Measurements from ENCODE around the gene MLLT10. TPM values are rescaled to one million over a fixed set of nuclear protein-coding genes. Genes with fewer than 3 reads are reported as not detected.

Gene MLLT10
- total RNA-seq, 1 donor from 2014 or later: 53.3 TPM

DNA sequence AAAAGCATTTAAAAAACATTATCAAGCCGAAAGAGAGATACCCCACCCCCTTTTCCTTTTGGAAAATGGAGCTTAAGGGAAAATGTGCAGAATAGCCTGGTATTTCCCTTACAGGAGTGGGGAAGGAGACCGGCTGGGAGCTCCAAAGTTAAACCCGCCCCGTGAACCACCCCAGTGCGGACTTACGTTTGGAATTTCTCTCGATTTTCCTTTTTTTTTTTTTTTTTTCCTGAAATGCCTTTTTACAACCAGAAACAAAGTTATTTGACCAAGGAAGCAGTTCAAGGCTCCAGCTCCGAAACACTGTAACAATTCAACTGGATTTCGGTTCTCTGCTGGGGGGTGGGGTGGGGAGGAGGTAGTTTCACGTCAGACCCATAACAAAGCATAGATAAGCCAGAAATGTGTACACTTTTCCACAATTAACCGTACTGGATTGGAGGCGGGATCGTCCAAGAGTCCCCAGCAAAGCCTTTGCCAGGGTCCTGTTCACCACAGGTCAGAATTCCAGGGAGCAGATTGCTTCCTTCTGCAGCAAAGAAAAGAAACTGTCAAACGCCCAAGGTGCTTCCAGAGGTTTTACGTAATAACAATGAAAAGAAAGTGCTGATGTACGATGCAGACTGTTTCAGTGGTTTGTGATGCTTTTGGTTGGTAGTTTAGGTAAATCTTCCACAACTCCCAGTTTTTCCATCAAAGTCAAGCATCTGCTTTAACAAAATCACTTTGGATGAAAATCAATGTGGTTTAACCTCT, 15.2 kb upstream of the MLLT10 start:
- Histone ChIP-seq H3K4me1 (peaks cover 49% of the 10 kb centered on the region), H3K36me3 (no peaks in the 10 kb centered on the region), H3K4me3 (peak overlapping the region; percentile 57 to 76), H3K9me3 (no peaks in the 10 kb centered on the region), H3K27me3 (no peaks in the 10 kb centered on the region), H3K27ac (peak overlapping the region; percentile 91)
- DNase-seq (ENCODE audit: extremely low spot score in 2 of 2): no peak
- TF ChIP-seq POLR2AphosphoS5 (IDR thresholded peaks at IDR 0.05; ENCODE audit: insufficient read depth in 1 of 2, low read depth in 1 of 2): no peak
- no peak for TF ChIP-seq POLR2A (IDR thresholded peaks at IDR 0.05)
- TF ChIP-seq, protein P1, sequence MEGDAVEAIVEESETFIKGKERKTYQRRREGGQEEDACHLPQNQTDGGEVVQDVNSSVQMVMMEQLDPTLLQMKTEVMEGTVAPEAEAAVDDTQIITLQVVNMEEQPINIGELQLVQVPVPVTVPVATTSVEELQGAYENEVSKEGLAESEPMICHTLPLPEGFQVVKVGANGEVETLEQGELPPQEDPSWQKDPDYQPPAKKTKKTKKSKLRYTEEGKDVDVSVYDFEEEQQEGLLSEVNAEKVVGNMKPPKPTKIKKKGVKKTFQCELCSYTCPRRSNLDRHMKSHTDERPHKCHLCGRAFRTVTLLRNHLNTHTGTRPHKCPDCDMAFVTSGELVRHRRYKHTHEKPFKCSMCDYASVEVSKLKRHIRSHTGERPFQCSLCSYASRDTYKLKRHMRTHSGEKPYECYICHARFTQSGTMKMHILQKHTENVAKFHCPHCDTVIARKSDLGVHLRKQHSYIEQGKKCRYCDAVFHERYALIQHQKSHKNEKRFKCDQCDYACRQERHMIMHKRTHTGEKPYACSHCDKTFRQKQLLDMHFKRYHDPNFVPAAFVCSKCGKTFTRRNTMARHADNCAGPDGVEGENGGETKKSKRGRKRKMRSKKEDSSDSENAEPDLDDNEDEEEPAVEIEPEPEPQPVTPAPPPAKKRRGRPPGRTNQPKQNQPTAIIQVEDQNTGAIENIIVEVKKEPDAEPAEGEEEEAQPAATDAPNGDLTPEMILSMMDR (IDR thresholded peaks at IDR 0.05): no peak
- intact Hi-C loops (cut with DNase I): loop anchor here (1.0 to 5.0 kb wide), 3 partner anchors 10 to 808 kb away; no protein-coding TSS in a partner anchor

DNA sequence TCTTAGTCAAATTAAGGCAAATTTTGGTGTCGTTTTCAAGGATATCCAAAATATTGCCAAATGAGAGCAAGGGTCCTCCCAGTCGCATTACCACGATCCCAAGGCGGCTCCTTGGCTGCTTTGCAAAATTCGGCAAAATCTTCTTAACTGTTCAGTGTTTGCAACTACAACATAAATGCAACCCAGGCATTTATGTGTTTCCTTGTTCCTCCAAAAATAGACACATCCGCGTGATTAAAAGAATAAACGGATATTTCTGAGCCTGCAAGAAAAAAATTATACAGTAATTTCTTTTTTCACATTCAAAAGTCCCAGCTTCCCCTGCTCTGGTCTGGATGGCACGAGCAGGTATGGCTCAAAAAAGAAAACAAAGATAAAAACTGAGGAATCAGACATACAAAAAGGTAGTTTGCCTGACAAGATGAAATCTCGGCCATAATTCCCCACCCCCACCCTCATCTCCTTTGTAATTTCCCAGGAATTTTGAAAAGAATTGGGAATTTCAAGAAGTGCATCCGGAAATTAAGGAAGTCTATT, 14.6 kb upstream of the MLLT10 start:
- TF ChIP-seq, protein P1 (IDR thresholded peaks at IDR 0.05): no peak
- TF ChIP-seq POLR2A (IDR thresholded peaks at IDR 0.05): no peak
- TF ChIP-seq POLR2AphosphoS5 (IDR thresholded peaks at IDR 0.05; ENCODE audit: insufficient read depth in 1 of 2, low read depth in 1 of 2): no peak
- Histone ChIP-seq H3K4me3 (peak overlapping the region; percentile 57 to 76), H3K9me3 (no peaks in the 10 kb centered on the region), H3K4me1 (peaks cover 56% of the 10 kb centered on the region), H3K36me3 (no peaks in the 10 kb centered on the region), H3K27ac (peak overlapping the region; percentile 91), H3K27me3 (no peaks in the 10 kb centered on the region)
- no peak for DNase-seq (ENCODE audit: extremely low spot score in 2 of 2)
- intact Hi-C loops (cut with DNase I): loop anchor here (5.0 kb wide), 2 partner anchors 208 to 808 kb away; no protein-coding TSS in a partner anchor

DNA sequence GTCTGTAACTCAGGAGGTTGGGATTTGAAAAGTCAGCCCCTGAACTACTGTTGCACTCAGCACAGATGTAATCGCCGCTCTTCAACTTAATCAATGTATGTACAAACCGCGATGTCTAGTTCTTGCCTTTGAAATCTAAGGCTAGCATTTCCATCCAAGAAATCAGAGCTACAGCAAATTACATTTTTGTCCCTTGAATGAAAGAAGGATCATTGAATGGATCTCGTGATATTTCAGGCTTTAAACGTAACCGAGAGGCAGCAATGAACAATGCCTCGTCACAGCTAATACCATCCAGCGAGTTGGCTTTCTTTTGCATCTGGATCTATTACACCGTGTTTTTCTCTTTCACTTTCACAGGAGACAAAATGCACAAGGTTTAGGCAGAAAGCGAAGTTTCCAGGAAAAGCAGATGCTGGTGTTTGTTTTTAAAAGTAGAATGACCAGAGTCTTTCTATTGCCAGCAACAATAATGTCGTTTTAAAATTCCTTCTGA, 14.0 kb upstream of the MLLT10 start:
- H3K9me3 ChIP-seq: no peaks in the 10 kb centered on the region
- H3K4me1 ChIP-seq: peaks cover 61% of the 10 kb centered on the region
- intact Hi-C loops (cut with DNase I): loop anchor here (5.0 kb wide), 2 partner anchors 207 to 807 kb away; no protein-coding TSS in a partner anchor
- peak overlapping the region; percentile 91 for H3K27ac ChIP-seq
- H3K27me3 ChIP-seq: no peaks in the 10 kb centered on the region
- TF ChIP-seq POLR2AphosphoS5 (IDR thresholded peaks at IDR 0.05; ENCODE audit: insufficient read depth in 1 of 2, low read depth in 1 of 2) (no peak), POLR2A (IDR thresholded peaks at IDR 0.05) (no peak)
- TF ChIP-seq, protein P1 (IDR thresholded peaks at IDR 0.05): no peak
- peak overlapping the region; percentile 57 to 76 for H3K4me3 ChIP-seq
- no peaks in the 10 kb centered on the region for H3K36me3 ChIP-seq
- DNase-seq (ENCODE audit: extremely low spot score in 2 of 2): no peak

DNA sequence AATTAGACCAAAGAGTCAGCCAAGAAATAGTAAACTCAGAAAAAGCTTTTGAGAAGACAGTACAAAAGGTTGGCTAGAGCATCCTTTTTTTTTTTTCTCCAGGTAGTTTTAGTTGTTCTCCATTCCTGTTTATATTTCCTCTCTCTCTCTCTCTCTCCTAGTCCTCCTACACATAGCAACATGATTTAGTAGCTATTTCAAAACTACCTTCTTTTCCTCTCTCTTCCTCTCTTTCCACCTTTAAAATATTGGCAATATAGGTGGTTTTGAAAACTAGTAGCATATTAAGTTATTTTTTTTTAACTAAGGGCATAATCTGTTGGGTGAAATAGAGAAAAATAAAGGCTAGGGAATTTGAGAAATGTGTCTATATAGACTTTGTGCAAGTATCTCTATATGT, 13.5 kb upstream of the MLLT10 start:
- Histone ChIP-seq H3K9me3 (no peaks in the 10 kb centered on the region), H3K27me3 (no peaks in the 10 kb centered on the region), H3K4me3 (peak overlapping the region; percentile 57 to 76), H3K4me1 (peaks cover 65% of the 10 kb centered on the region), H3K36me3 (no peaks in the 10 kb centered on the region), H3K27ac (peak overlapping the region; percentile 91)
- intact Hi-C loops (cut with DNase I): no loop called here
- DNase-seq (ENCODE audit: extremely low spot score in 2 of 2): no peak
- TF ChIP-seq POLR2AphosphoS5 (IDR thresholded peaks at IDR 0.05; ENCODE audit: insufficient read depth in 1 of 2, low read depth in 1 of 2) (no peak), POLR2A (IDR thresholded peaks at IDR 0.05) (no peak)
- TF ChIP-seq, protein P1 (IDR thresholded peaks at IDR 0.05): no peak

Data from vagina (tissue), 2 donors.